ENCODE measurements around the gene NFYB.
"Not testable (repeated sequence)": the region's sequence is repeated elsewhere in the genome, so short reads cannot be mapped to it uniquely, and the experiment has no call there.

The NFYB gene

DNA sequence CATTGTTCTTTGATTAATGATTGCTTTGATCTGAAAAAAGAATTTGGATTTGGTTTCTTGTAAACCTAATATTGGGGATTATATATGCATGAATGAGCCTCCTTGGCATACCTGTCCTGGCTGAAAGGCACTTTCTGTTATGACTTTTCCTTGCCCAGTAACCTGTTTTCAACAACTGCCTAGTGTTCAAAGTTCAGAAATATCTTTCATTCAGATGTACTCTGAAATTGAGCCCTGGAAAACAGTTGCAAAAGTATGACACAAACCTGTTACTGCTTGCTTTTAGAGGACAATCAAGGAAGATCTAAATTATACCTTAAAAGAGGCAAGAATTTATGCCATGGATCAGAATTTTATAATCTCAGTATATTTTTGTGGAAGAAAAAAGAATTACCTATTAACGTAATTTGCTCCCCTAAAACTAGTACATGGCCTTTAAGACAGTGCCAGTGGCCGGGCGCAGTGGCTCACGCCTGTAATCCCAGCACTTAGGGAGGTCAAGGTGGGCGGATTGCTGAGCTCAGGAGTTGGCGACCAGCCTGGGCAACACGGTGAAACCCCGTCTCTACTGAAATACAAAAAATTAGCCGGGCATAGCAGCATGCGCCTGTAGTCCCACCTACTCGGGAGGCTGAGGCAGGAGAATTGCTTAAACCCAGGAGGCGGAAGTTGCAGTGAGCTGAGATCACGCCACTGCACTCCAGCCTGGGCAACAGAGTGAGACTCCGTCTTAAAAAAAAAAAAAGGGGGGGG lies 23.0 kb downstream of the NFYB start:
- DNase-seq, result not testable (repeated sequence)

DNA sequence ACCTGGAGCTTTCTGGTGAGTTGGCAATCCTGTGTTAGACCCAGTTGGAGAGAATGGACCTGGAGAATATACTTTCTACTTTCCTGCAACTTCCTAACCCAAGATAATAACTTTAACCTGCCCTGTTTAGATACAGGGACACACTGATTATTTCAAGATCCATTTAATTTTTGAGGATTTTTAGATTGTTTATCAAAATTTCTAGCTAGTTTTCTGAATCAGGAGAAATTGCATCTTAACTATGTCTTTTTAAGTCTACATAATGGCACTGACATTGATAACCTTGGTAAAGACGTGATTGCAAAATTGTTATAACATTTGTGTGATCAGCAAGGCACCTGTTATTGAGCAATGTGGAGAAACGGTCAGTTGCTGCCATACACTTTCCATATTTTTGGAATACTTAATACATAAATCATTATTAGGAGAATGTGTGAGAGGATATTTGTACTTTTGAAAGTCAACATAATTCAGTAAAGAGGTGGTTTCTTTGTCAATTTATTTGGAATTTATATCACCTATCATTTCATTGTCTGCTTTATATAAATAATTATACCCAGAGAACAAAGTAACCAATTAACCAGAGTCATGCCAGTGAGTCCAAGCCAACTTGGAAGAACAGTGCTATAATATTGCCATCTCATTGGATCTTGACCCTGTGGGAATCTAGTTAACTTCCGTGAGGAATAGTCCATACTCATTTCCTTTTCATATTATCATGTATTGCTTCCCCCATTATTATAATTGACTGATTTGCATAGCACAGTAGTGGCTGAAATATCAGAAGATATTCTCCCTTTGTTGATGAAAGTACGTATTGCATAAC lies 28.4 kb downstream of the NFYB start:
- no peak for DNase-seq

DNA sequence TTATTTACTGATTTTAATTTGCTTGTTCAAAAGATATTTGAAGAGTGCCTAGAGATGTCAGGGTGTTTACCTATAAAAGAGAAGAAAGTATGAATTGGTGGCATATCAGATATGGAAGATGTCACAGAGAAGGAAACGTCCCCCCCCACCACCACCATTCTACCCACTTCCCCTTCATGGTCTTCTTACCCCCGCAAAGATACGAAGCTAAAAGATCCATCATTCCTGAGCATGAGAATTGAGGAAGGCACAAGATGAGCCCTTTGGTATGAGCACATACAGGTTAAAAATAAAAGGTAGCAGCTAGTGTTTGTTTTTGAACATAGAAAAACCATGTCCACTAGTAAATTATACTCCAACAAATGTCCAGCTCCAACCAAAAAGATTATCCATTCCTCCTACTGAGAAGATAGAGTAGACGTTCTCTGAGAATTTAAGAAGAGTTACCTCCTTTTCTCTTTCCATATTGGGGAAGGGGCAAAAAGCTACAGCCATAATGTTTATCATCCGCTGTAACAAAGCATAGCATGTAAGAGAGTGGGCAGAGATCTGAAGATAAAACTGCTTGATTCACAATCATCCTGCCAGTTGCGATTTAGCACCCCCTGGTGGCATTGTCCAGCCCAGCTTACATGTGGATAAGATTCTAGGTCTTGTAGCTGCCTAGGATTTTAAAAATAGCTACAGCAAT lies 29.1 kb downstream of the NFYB start:
- peak; percentile 80 for DNase-seq

DNA sequence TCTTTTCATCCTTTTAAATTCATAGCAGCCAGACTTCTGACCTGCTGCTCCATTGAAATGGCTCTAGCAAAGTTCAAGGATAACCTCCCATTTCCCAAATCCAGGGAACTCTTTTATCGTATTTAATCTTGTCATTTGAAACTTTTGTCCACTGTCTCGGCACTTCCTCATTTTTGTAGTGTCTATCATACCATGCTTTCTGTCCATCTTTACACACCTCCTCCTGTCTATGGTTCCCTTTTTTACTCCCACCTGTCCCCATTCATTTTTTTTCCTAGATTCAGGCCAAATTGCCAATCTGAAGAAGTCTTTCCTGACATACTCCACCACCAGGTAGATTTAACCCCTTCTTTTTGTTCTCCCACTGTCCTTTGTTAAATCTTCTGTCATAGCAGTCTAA lies 31.0 kb downstream of the NFYB start:
- no peak for DNase-seq

DNA sequence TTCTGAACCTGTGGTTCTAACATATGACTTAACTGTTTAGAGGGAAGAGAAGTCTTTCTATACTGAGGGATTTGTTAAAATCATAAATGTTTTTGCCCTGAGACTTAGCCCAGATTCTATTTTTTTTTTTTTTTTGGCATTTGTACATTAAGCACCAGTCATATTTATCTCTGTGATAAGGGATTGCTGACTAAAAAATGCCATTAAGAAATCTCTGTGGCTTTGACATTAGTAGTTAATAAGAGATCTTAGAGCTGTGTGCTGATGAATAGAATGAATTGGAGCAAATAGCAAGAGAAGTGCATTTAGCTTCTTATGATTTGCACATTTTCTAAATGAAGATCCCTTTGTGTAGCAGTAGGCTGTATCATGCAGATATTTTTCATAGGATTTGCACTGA lies 32.5 kb downstream of the NFYB start:
- no peak for DNase-seq

DNA sequence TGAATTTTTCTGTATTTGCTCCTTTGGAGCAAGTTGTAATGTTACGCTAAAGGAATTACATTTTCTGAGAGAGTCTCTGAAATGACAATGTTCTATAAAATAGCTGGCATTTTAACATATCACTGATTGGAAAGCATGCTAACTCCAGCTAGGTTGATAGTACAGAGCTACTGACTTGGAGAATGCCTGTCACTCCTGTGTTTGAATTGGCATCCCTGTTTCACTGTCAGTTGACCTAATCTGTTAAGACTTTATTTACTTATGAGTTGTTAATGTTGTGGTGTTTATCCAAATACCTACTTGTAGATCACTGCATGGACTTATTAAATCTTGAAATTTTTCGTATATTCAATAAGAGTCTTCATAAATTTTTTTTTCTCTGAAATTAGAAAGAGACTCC lies 40.1 kb downstream of the NFYB start:
- no peak for DNase-seq

DNA sequence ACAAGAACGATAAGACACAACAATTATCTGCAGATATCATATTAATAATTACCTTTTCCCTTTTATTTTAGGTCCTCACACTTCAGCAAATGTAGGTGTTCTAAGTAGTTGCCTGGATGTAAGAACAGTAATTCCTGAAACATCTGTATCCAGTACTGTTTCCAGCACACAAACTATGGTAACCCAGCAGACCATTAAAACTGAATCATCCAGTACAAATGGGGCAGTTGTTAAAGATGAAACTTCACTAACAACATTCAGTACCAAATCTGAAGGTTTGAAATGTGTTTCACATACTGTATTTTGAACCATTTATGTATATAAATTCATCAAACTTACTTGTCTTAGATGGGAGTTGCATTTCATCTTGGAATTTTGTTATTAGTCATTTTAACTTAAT lies 42.7 kb downstream of the NFYB start:
- DNase-seq, result no peak

DNA sequence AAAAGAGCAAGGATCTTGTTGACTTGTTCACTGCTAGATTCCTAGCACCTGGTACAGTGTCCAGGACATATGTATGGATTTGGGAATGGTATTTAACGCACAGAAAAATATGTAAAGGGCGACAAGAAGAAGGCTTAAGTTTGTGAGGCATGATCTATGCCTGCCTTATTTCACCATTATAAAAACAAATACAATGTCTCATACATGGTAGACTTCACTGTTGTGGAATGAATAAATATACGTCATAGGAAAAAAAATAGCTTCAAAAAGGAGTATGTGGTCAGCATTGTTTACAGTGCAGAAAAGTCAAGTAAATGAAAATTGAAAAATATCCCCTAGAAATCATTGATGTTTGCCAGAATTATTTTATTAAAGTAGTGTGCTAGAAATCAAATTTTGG lies 43.7 kb downstream of the NFYB start:
- no peak for DNase-seq

DNA sequence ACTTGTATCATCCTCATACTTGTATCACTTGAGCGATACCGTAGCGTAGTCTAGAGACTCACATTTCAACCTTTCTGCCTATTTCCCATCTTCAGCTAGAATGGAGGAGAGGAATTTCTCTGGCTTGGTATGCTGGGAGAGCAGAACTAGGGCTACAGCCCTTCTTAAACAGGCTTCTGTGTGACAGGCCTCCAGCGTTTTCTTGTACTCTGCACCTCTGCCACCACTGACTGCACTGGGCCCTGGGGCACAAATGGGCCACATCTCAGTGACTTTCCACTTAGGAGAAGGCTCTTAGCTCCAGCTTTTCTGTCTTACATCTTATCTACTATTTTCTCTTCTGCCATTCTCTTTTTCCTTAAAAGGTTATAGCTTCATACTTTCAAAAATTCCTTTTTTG lies 46.9 kb downstream of the NFYB start:
- no peak for DNase-seq

DNA sequence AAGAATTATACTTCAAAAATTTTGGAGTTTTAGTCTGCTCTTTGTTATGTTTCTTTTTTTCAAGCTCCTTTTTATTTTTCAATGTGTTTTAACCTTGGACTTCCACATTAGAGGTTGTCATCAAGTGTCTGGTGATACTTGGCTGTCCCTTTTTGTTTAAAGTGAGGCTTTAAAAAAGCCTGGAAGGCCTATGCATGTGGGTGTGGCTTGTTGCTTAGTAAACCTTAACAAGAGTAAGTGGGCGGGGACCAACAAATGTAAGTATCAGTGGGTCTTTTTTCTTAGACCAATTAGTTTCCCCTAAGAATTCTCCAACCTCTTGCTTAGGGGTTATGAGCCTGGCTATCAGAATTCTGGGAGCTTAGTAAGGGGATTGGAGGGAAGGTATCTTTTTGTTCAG lies 47.3 kb downstream of the NFYB start:
- DNase-seq, result no peak

DNA sequence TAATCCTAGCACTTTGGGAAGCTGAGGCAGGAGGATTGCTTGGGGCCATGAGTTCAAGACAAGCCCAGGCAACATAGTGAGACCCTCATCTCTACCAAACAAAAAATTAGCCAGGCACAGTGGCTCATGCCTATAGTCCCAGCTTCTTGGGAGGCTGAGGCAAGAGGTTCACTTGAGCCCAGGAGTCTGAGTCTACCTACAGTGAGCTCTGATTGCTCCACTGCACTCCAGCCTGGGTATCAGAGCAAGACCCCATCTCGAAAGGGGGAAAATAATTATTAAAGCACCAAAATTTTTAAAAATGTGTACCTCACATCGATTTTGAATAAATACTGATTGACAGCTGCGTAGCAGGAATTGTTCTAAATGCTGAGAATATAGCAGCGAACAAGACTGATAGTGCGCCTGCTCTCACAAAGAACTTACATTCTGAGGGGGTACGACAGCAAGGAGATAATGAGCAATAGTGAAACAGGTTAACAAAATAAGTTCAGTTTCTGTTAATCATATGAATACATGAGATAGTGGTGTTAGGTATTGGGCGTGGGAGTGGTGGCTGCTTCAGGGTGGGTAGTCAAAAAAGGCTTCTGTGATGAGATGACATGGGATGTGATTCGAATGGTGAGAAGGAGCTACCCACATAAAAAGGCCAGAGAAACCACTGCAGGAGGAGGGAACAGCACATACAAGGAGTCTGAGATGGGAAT lies 54.1 kb downstream of the NFYB start:
- DNase-seq, result no peak

DNA sequence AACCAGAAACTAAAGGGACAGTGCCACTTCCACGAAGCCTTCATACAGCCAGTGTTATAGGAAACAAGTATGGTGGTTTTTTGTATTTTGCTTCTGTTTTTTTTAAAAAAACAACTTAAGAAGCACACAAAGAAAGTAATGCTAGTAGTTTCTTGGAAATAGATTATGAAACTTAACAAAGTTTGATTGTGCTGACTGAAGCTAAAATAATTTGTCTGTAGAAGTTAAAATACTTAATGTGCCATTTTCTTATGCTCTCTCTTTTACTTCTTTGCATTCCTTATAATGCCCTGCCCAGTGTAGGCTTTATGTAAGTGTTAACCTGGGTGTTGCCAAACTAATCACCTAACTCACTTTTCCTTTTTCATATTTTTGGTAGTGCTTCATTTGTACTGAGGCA lies 57.2 kb downstream of the NFYB start:
- DNase-seq, result no peak

DNA sequence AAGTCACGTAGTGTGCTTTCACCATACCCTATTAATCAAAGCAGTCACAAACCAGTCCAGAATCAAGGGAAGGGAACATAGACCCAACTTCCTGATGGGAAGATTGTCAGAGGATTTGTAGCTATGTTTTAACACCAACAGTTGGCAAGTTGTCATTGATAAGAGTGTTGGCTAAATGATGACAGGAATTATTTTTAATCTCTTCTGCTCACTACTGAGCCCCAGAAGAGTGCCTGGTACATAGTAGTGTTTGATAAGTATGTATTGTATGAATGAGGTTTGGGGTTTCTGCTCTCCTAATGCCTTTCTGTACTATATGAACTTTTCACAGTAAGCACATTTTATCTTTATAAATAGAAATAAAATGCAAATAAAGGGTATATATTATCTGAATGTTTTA lies 59.0 kb downstream of the NFYB start:
- no peak for DNase-seq

DNA sequence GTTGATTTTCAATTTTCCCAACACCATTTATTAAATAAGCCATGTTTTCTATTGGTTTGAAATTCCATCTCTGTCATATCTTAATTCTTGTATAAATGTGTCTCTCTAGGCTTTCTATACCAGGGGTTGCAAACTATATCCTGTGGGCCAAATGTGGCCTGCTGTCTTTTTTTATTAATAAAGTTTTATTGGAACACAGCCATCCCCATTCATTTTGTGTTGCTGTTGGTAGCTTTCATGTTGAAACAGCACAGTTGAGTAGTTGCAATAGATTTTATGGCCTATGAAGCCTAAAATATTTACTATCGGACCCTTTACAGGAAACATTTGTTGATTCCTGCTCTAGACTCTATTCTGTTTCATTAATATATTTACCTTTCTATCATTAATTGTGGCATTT lies 64.3 kb downstream of the NFYB start:
- no peak for DNase-seq

DNA sequence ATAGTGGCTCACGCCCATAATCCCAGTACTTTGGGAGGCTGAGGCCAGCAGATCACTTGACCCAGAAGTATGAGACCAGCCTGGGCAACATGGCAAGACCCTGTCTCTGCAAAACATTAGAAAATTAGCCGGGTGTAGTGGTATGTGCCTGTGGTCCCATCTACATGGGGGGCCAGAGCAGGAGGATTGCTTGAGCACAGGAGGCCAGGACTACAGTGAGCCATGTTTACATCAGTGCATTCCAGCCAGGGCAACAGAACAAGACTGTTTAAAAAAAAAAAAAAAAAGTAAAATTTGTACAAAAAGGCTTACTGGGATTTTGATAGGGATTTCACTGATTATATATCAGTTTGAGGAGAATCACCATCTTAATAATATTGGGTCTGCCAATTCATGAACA lies 65.9 kb downstream of the NFYB start:
- no peak for DNase-seq
